Muscle layer of colon (tissue), 2 donors: ENCODE measurements around the gene GPR156.
"Not testable (repeated sequence)": the region's sequence is repeated elsewhere in the genome, so short reads cannot be mapped to it uniquely, and the experiment has no call there.

Source experiments
- H3K27ac ChIP-seq: one replicate; pipeline ENCODE4 v1.7.0; 2013; ENCODE audit warnings: low read depth, mild to moderate bottlenecking, low read length, moderate library complexity
- H3K27me3 ChIP-seq, 2 donors: one replicate each; pipeline ENCODE4 v1.7.0; 2013; ENCODE audit warnings: low read length in 2 of 2, mild to moderate bottlenecking in 2 of 2; ENCODE audit not compliant: insufficient read depth in 2 of 2, control insufficient read depth in 1 of 2
- H3K36me3 ChIP-seq: one replicate; pipeline ENCODE4 v1.7.0; 2013; ENCODE audit warnings: mild to moderate bottlenecking, low read length; ENCODE audit not compliant: insufficient read depth
- H3K4me1 ChIP-seq: one replicate; pipeline ENCODE4 v1.7.0; 2013; ENCODE audit warnings: mild to moderate bottlenecking, low read length; ENCODE audit not compliant: insufficient read depth
- H3K4me3 ChIP-seq, 2 donors: one replicate each; pipeline ENCODE4 v1.7.0; 2013; ENCODE audit warnings: low read length in 2 of 2, low read depth in 1 of 2, mild to moderate bottlenecking in 1 of 2, moderate library complexity in 1 of 2
- H3K9ac ChIP-seq: one replicate; pipeline ENCODE4 v1.7.0; 2013; ENCODE audit warnings: low read length
- H3K9me3 ChIP-seq: one replicate; pipeline ENCODE4 v1.7.0; 2013; ENCODE audit warnings: mild to moderate bottlenecking, low read length
- donor health status: abdominal sarcoma.
- donor health status: Adenocarcinoma of cecum.

Gene GPR156

GRCh38 chr3:120284747-120285507 is at the start of gene GPR156:
Gene GPR156 (minus strand): TSS chr3:120285222. CDS start chr3:120244098, 41,124 bp downstream.
- Histone ChIP-seq H3K9ac (no peak within 1 kb of the TSS), H3K4me3 (peak within 1 kb of the TSS; percentile 61 to 67), H3K27ac (no peak within 1 kb of the TSS), H3K36me3 (no peaks in the 10 kb centered on the region), H3K27me3 (no peaks in the 10 kb centered on the region), H3K9me3 (no peaks in the 10 kb centered on the region), H3K4me1 (no peaks in the 10 kb centered on the region)

DNA sequence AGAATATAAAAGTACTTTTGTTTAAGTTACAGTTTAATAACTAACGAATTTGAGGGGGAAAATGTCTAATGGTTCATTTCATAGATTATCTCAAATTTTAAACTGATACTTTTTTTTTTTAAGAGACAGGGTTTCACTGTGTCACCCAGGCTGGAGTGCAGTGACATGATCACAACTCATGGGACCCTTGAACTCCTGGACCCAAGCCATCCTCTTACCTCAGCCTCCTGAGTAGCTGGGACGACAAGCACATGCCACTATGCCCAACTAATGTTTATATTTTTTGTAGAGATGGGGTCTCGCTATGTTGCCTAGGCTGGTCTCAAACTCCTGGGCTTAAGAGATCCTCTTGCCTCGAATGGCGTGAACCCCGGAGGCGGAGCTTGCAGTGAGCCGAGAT is 47.6 kb upstream of the GPR156 start:
- Histone ChIP-seq H3K27me3 (no peaks in the 10 kb centered on the region), H3K4me1 (peaks cover 4% of the 10 kb centered on the region), H3K9me3 (no peaks in the 10 kb centered on the region), H3K36me3 (peaks cover 44% of the 10 kb centered on the region), H3K9ac (no peak overlapping the region), H3K4me3 (no peak overlapping the region), H3K27ac (no peak overlapping the region)

DNA sequence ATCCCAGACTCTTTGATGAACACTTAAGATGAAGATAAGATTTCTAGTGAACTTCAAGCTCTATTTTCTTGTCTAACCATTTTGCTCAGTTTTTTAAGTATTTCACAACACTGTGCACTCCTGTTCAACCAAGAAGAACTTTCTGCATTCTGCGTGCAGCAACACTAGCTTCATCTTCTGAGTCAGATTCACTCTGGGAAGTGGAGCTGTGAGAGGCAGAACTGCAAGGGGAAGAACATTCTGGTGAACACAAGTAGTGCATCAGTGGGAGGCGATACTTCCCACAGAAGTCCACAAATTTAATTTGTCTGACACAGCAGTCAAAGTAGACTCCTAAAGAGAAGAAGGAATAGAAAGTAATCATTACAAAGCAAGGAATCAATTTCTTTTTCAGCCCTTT is 46.1 kb upstream of the GPR156 start:
- no peak overlapping the region for H3K9ac ChIP-seq
- peaks cover 3% of the 10 kb centered on the region for H3K4me1 ChIP-seq
- H3K27me3 ChIP-seq, result no peaks in the 10 kb centered on the region
- no peaks in the 10 kb centered on the region for H3K9me3 ChIP-seq
- no peak overlapping the region for H3K4me3 ChIP-seq
- no peak overlapping the region for H3K27ac ChIP-seq
- H3K36me3 ChIP-seq, result peaks cover 44% of the 10 kb centered on the region

DNA sequence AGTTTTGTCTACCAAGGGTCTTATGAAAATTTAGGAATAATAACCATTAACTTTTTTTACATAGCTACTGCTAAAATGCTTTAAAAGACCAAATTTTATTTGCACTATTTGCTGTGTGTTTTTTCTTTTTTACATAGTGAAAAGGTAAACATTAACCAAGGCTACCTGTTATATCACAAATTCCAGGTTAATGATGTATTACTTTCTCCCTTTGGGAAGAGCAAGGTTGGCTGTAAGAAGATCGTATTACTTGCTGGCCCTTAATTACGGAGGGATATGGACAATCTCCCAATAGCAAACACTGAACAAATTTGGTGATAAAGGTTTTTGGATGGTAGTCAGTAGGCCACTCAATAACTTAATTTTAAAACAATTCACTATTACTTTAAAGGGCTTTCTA is 41.8 kb upstream of the GPR156 start:
- Histone ChIP-seq H3K27ac (no peak overlapping the region), H3K4me3 (no peak overlapping the region), H3K36me3 (peaks cover 23% of the 10 kb centered on the region), H3K9ac (no peak overlapping the region), H3K9me3 (no peaks in the 10 kb centered on the region), H3K4me1 (no peaks in the 10 kb centered on the region), H3K27me3 (no peaks in the 10 kb centered on the region)

- no peaks in the 10 kb centered on the region for H3K9me3 ChIP-seq
- no peaks in the 10 kb centered on the region for H3K27me3 ChIP-seq
- no peak overlapping the region for H3K4me3 ChIP-seq
- H3K4me1 ChIP-seq, result no peaks in the 10 kb centered on the region
- no peak overlapping the region for H3K27ac ChIP-seq
- H3K36me3 ChIP-seq, result peaks cover 6% of the 10 kb centered on the region
- H3K9ac ChIP-seq, result no peak overlapping the region
Measured at GRCh38 chr3:120324190-120324589, 39.2 kb upstream of the GPR156 start.

- not testable (repeated sequence) for H3K36me3 ChIP-seq, H3K4me1 ChIP-seq, H3K27me3 ChIP-seq, H3K4me3 ChIP-seq, H3K9ac ChIP-seq, H3K9me3 ChIP-seq, H3K27ac ChIP-seq
Measured at GRCh38 chr3:120323761-120324160, 38.7 kb upstream of the GPR156 start.

DNA sequence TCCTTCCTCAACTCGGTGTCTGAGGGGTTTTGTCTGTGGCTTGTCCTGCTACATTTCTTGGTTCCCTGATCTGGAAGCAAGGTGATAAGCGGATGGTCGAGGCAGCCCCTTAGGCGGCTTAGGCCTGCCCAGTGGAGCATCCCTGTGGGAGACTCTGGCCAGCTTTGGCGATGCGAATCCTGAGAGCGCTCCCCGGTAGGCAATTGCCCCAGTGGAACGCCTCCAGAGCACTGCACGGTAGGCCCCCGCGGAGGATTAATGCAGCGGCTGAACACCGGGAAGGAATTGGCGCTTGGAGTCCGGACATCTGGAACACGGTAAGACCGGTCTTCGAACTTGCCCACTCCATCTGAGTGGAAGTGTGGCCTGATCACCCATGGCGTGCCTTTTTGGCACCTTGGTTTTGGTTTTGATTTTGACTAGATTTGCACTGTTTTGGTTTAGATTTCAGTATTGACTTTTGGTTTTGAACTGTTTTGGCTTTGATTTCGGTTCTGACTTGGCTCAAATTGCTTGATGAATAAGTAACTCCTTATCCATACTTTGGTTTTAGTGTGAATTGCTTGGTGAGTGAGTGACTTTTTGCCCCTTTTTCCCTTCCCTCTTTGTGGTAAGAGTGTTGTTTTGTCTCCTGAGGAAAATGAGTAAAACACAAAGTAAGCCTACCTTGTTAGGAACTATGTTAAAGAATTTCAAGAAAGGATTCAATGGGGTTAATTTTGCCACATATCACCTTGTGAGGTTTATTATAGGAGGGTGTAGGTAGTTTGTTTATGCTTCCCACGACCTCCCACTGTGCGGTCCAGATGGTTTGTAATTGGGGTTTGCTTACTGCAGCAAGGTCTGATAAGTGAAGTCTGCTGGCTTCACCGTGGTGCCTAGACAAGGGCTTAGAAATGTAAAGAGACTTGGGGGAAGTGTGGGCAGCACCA is 27.1 kb upstream of the GPR156 start:
- H3K36me3 ChIP-seq, result no peaks in the 10 kb centered on the region
- no peaks in the 10 kb centered on the region for H3K9me3 ChIP-seq
- H3K4me1 ChIP-seq, result no peaks in the 10 kb centered on the region
- no peaks in the 10 kb centered on the region for H3K27me3 ChIP-seq
- H3K4me3 ChIP-seq, result no peak overlapping the region
- H3K9ac ChIP-seq, result no peak overlapping the region
- no peak overlapping the region for H3K27ac ChIP-seq

DNA sequence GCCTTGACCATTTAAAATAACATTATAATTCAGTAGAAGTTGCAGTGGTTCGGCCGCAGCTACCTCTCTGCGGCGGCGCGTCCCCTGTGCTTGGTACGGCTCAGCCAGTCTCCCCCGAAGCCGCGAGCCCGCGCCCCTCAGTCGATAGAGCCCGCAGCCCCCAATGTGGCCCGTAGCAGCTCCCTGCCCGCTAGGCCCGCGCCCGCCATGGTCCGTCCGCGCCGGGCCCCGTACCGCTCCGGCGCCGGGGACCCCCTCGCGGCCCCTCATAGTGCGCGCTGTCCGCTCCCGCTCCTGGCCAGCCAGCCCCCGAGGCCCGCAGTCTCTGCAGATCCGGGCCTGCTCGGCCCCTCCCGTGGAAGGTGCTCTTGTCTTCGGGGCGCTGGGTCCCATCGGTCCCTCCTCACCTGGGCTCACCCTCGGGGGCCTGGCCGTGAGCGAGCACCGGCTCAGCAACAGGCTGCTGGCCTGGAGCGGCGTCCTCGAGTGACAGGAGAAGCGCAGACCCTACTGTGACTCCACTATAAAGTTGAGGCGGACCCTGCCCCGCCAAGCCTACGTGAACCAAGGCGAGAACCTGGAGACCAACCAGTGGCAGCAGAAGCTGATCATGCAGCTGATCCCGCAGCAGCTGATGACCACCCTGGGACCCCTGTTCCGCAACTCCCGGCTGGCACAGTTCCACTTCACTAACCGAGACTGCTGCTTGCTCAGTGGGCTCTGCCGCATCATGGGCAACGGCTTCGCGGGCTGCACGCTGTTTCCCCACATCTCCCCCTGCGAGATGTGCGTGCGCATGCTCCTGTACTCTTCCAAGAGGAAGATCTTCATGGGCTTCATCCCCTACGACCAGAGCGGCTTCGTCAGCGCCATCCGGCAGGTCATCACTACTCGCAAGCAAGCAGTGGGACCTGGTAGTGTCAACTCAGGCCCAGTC is 21.8 kb upstream of the GPR156 start:
- Histone ChIP-seq H3K9me3 (no peaks in the 10 kb centered on the region), H3K9ac (no peak overlapping the region), H3K27ac (no peak overlapping the region), H3K36me3 (no peaks in the 10 kb centered on the region), H3K4me1 (no peaks in the 10 kb centered on the region), H3K27me3 (no peaks in the 10 kb centered on the region), H3K4me3 (no peak overlapping the region)

DNA sequence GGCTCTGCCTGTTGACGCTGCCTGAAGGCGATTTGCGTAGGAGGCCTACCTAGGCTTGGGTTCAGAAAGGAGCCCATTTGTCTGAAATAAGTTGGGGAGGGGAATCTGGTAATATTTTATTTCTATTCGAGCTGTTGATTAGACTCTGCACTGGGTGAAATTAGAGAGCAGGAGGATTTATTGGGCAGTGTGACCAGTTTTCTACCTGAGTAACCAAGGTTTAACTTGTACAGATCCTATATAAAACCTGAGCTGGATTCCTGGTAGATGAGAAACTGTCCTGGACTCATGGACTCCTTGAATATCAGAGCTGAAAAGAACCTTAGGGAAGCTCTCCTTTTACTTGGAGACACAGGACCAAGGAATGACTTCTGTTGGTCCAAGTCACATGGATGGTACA is 19.6 kb upstream of the GPR156 start:
- Histone ChIP-seq H3K9ac (no peak overlapping the region), H3K36me3 (no peaks in the 10 kb centered on the region), H3K4me1 (no peaks in the 10 kb centered on the region), H3K4me3 (no peak overlapping the region), H3K9me3 (no peaks in the 10 kb centered on the region), H3K27me3 (no peaks in the 10 kb centered on the region), H3K27ac (no peak overlapping the region)

GRCh38 chr3:120302361-120302760 is 17.3 kb upstream of the GPR156 start:
- H3K27ac ChIP-seq, result no peak overlapping the region
- no peaks in the 10 kb centered on the region for H3K4me1 ChIP-seq
- H3K9me3 ChIP-seq, result no peaks in the 10 kb centered on the region
- H3K4me3 ChIP-seq, result no peak overlapping the region
- no peaks in the 10 kb centered on the region for H3K27me3 ChIP-seq
- no peaks in the 10 kb centered on the region for H3K36me3 ChIP-seq
- no peak overlapping the region for H3K9ac ChIP-seq

DNA sequence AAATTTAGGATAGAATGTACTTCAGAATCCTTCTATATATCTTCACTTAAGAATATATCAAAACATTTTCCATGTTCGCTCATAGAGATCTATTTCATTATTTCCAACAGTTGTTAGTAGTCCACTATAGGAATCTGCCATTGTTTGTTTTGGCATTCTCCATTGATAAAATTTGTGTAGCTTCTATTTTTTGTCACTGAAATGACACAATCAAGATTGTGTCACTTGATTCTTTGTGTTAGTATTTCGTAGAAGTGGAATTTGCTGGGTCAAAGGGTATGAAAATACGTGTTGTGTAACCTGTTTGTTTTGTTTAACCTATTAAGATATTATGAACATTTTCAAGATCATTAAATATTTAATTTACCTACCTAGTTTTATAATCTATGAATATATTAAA is 15.9 kb upstream of the GPR156 start:
- Histone ChIP-seq H3K4me1 (no peaks in the 10 kb centered on the region), H3K9ac (no peak overlapping the region), H3K27ac (no peak overlapping the region), H3K4me3 (no peak overlapping the region), H3K27me3 (no peaks in the 10 kb centered on the region), H3K9me3 (no peaks in the 10 kb centered on the region), H3K36me3 (no peaks in the 10 kb centered on the region)
